SW 1271 (cell line): ENCODE data around the gene GALNT10.

Source experiments
- DNase-seq, 2 experiments: peaks; one replicate each; lab custom pipeline; 2025; lab: John Stamatoyannopoulos, UW

GALNT10 gene

GRCh38 chr5:154377754-154378533 lies 187.4 kb downstream of the GALNT10 start:
- DNase-seq, result no peak

- DNase-seq, result no peak
These were observed 189.7 kb downstream of the GALNT10 start for GRCh38 chr5:154380263-154380662.

- DNase-seq, result no peak
These were observed 194.1 kb downstream of the GALNT10 start for GRCh38 chr5:154384480-154385235.

- no peak for DNase-seq
These were observed 194.6 kb downstream of the GALNT10 start for GRCh38 chr5:154385236-154385512.

GRCh38 chr5:154386952-154387629 lies 196.6 kb downstream of the GALNT10 start:
- DNase-seq, result no peak

- no peak for DNase-seq
These were observed 198.3 kb downstream of the GALNT10 start for GRCh38 chr5:154388842-154389241.

GRCh38 chr5:154390096-154390495 lies 199.6 kb downstream of the GALNT10 start:
- DNase-seq, result no peak

- no peak for DNase-seq
These were observed 200.3 kb downstream of the GALNT10 start for GRCh38 chr5:154390746-154391359.

- no peak for DNase-seq
These were observed 201.3 kb downstream of the GALNT10 start for GRCh38 chr5:154391788-154392187.

GRCh38 chr5:154393850-154394249 lies 203.3 kb downstream of the GALNT10 start:
- DNase-seq, result no peak

- DNase-seq, result no peak
These were observed 203.8 kb downstream of the GALNT10 start for GRCh38 chr5:154394307-154394706.

GRCh38 chr5:154395407-154396106 lies 205.0 kb downstream of the GALNT10 start:
- no peak for DNase-seq

GRCh38 chr5:154396128-154396527 lies 205.6 kb downstream of the GALNT10 start:
- no peak for DNase-seq

- DNase-seq, result no peak
These were observed 207.3 kb downstream of the GALNT10 start for GRCh38 chr5:154397652-154398406.

- DNase-seq, result no peak
These were observed 210.1 kb downstream of the GALNT10 start for GRCh38 chr5:154400678-154401077.

- DNase-seq, result no peak
These were observed 210.8 kb downstream of the GALNT10 start for GRCh38 chr5:154401355-154401754.

- no peak for DNase-seq
These were observed 211.4 kb downstream of the GALNT10 start for GRCh38 chr5:154401931-154402330.

GRCh38 chr5:154402611-154403010 lies 212.1 kb downstream of the GALNT10 start:
- no peak for DNase-seq

GRCh38 chr5:154403234-154403633 lies 212.7 kb downstream of the GALNT10 start:
- DNase-seq, result no peak

- no peak for DNase-seq
These were observed 213.3 kb downstream of the GALNT10 start for GRCh38 chr5:154403776-154404387.
